GM23338 (cell line): ENCODE measurements around the gene KRT79. TPM values are rescaled to one million over a fixed set of nuclear protein-coding genes. Genes with fewer than 3 reads are reported as not detected.

ENCODE experiments used
- ATAC-seq: fragments of 200-7000 bp; cut with Tn5 transposase; 3 replicates; pipeline ENCODE4 v1.9.1; 2020
- DNase-seq: peaks from one replicate; pipeline ENCODE4 v3.0.0-alpha.2; 2015; ENCODE audit warnings: low spot score
- H2AFZ ChIP-seq: fragments of 200-600 bp; sonication (generic); 2 replicates; pipeline ENCODE4 v1.8.0; 2016; ENCODE audit warnings: antibody characterized with exemption, mild to moderate bottlenecking, moderate library complexity
- H3F3A ChIP-seq: fragments of 200-600 bp; sonication (generic); replicated peaks from 2 replicates; pipeline ENCODE4 v1.8.0; 2017; ENCODE audit warnings: antibody characterized with exemption, mixed run types, low read depth
- H3K27ac ChIP-seq: fragments of 200-600 bp; sonication (generic); 2 replicates; pipeline ENCODE4 v1.6.1; 2016; ENCODE audit warnings: low read depth
- H3K27me3 ChIP-seq: fragments of 200-600 bp; sonication (generic); 2 replicates; pipeline ENCODE4 v1.8.0; 2016; ENCODE audit warnings: mild to moderate bottlenecking, mixed run types, moderate library complexity; ENCODE audit not compliant: insufficient read depth
- H3K36me3 ChIP-seq: fragments of 200-600 bp; sonication (generic); 2 replicates; pipeline ENCODE4 v1.8.0; 2016; ENCODE audit warnings: mild to moderate bottlenecking; ENCODE audit not compliant: insufficient read depth
- H3K4me1 ChIP-seq: fragments of 200-600 bp; sonication (generic); 2 replicates; pipeline ENCODE4 v1.8.0; 2016; ENCODE audit warnings: mild to moderate bottlenecking, moderate library complexity; ENCODE audit not compliant: insufficient read depth
- H3K4me2 ChIP-seq: fragments of 200-600 bp; sonication (generic); 2 replicates; pipeline ENCODE4 v1.7.1; 2017; ENCODE audit warnings: mixed run types
- H3K4me3 ChIP-seq: fragments of 200-600 bp; sonication (generic); 2 replicates; pipeline ENCODE4 v1.6.1; 2016; ENCODE audit warnings: mixed run types
- H3K79me2 ChIP-seq: fragments of 200-600 bp; sonication (generic); replicated peaks from 2 replicates; pipeline ENCODE4 v1.8.0; 2017; ENCODE audit warnings: mild to moderate bottlenecking; ENCODE audit not compliant: insufficient read depth
- H3K9me2 ChIP-seq: fragments of 200-600 bp; sonication (generic); 2 replicates; pipeline ENCODE4 v1.8.0; 2017; ENCODE audit not compliant: insufficient read depth
- H4K20me1 ChIP-seq: fragments of 200-600 bp; sonication (generic); replicated peaks from 2 replicates; pipeline ENCODE4 v1.8.0; 2017; ENCODE audit warnings: mild to moderate bottlenecking; ENCODE audit not compliant: insufficient read depth
- H3K27ac Mint-ChIP-seq: 2 replicates; pipeline ENCODE4 v1.8.0; 2020; ENCODE audit warnings: inconsistent platforms, mild to moderate bottlenecking, moderate library complexity, mixed read lengths
- H3K27me3 Mint-ChIP-seq: 3 replicates; pipeline ENCODE4 v1.8.0; 2022; ENCODE audit warnings: low read depth, mild to moderate bottlenecking, moderate library complexity, mixed read lengths, inconsistent platforms; ENCODE audit not compliant: insufficient read depth, poor library complexity
- H3K36me3 Mint-ChIP-seq: 3 replicates; pipeline ENCODE4 v1.8.0; 2021; ENCODE audit warnings: low read depth, mild to moderate bottlenecking, inconsistent platforms, moderate library complexity, mixed read lengths
- H3K4me1 Mint-ChIP-seq: 3 replicates; pipeline ENCODE4 v1.8.0; 2020; ENCODE audit warnings: mild to moderate bottlenecking, inconsistent platforms, mixed read lengths
- H3K4me3 Mint-ChIP-seq: 3 replicates; pipeline ENCODE4 v1.8.0; 2021; ENCODE audit warnings: moderate library complexity, mild to moderate bottlenecking, inconsistent platforms, mixed read lengths
- H3K9me3 Mint-ChIP-seq: 3 replicates; pipeline ENCODE4 v1.8.0; 2020; ENCODE audit warnings: moderate library complexity, mild to moderate bottlenecking, inconsistent platforms, mixed read lengths
- CREB1 ChIP-seq: fragments of 250-450 bp; sonication (Bioruptor Pico); IDR thresholded peaks from 2 replicates; pipeline ENCODE4 v1.5.0; 2020; ENCODE audit warnings: low read depth, mild to moderate bottlenecking, moderate library complexity
- CTCF ChIP-seq, 2 experiments: fragments of 200-600 bp in 1 of 2; sonication (generic) in 1 of 2; conservative IDR thresholded peaks; 2 replicates each; pipeline versions ENCODE4 v1.5.1 to v1.6.1; 2016 to 2017; ENCODE audit warnings: antibody characterized with exemption in 2 of 2, low read depth in 2 of 2, mild to moderate bottlenecking in 2 of 2, moderate library complexity in 1 of 2
- ETS1 ChIP-seq: IDR thresholded peaks from 2 replicates; pipeline ENCODE4 v1.6.1; 2016; ENCODE audit warnings: antibody characterized with exemption
- EZH2 ChIP-seq: fragments of 200-600 bp; sonication (generic); IDR thresholded peaks from one replicate; pipeline ENCODE4 v1.8.0; 2017; ENCODE audit warnings: antibody characterized with exemption, mild to moderate bottlenecking, low read depth; ENCODE audit not compliant: unreplicated experiment
- EZH2phosphoT487 ChIP-seq: fragments of 200-600 bp; sonication (generic); IDR thresholded peaks from one replicate; pipeline ENCODE4 v1.8.1; 2018; ENCODE audit warnings: antibody characterized with exemption; ENCODE audit not compliant: unreplicated experiment
- JUNB ChIP-seq: IDR thresholded peaks from one replicate; pipeline ENCODE4 v1.6.1; 2016; ENCODE audit warnings: antibody characterized with exemption; ENCODE audit not compliant: unreplicated experiment
- NANOG ChIP-seq: IDR thresholded peaks from 2 replicates; pipeline ENCODE4 v1.6.1; 2016; ENCODE audit warnings: antibody characterized with exemption, borderline replicate concordance
- POLR2AphosphoS5 ChIP-seq: IDR thresholded peaks from 2 replicates; pipeline ENCODE4 v1.6.1; 2016; ENCODE audit warnings: antibody characterized with exemption, low read depth
- REST ChIP-seq: IDR thresholded peaks from one replicate; pipeline ENCODE4 v1.6.1; 2018; ENCODE audit warnings: antibody characterized with exemption; ENCODE audit not compliant: unreplicated experiment
- STAT1 ChIP-seq: IDR thresholded peaks from one replicate; pipeline ENCODE4 v1.6.1; 2016; ENCODE audit warnings: antibody characterized with exemption; ENCODE audit not compliant: unreplicated experiment
- ZNF114 ChIP-seq: fragments of 250-450 bp; sonication (Bioruptor Pico); IDR thresholded peaks from 2 replicates; pipeline ENCODE4 v1.5.0; 2020; ENCODE audit warnings: mild to moderate bottlenecking, moderate library complexity
- ZNF331 ChIP-seq: fragments of 250-450 bp; sonication (Bioruptor Pico); IDR thresholded peaks from 2 replicates; pipeline ENCODE4 v1.5.0; 2020; ENCODE audit warnings: low read depth, mild to moderate bottlenecking, moderate library complexity
- polyA plus RNA-seq: library from polyadenylated mRNA; unstranded; fragments of >200 nt; fragmentation: Nextera tagmentation; extraction: Ambion mirVana; gene quantifications from 2 replicates; pipeline ENCODE4 v1.2.1, GENCODE V29; 2016
- total RNA-seq: library from RNA; depleted of rRNA; stranded (reverse); fragments of >200 nt; shearing (Covaris generic); gene quantifications from 2 replicates; pipeline ENCODE4 v1.2.3, GENCODE V29; 2014
- TF ChIP-seq, protein P1 (sequence below): fragments of 250-450 bp; sonication (Bioruptor Pico); IDR thresholded peaks from 2 replicates; pipeline ENCODE4 v1.5.0; 2020; ENCODE audit warnings: mild to moderate bottlenecking, moderate library complexity

Gene KRT79
- total and polyA plus RNA-seq, 2 experiments from 2014 or later, result 0.21 TPM; not detected in 1

- Histone ChIP-seq H3K4me3 (no peak overlapping the region), H2AFZ (no peak overlapping the region)
- no peaks in the 10 kb centered on the region for H3K36me3 Mint-ChIP-seq
These were observed 43.1 kb upstream of the KRT79 start for GRCh38 chr12:52877242-52877641.

More at GRCh38 chr12:52877242-52877641, 43.1 kb upstream of the KRT79 start:
- peaks cover 3% of the 10 kb centered on the region; the same call in 1 of the 2 replicates for H3F3A ChIP-seq
- Mint-ChIP-seq H3K27me3 (peaks cover 12% of the 10 kb centered on the region), H3K4me1 (peaks cover 29% of the 10 kb centered on the region), H3K4me3 (no peak overlapping the region), H3K27ac (no peak overlapping the region), H3K9me3 (no peaks in the 10 kb centered on the region)
- no peaks in the 10 kb centered on the region; the same call in 1 of the 2 replicates for H3K4me1 ChIP-seq
- peaks cover 26% of the 10 kb centered on the region for H3K27me3 ChIP-seq
- ATAC-seq (no peak), DNase-seq (no peak)
- H3K9me2 ChIP-seq, result no peaks in the 10 kb centered on the region
- no peak for TF ChIP-seq EZH2phosphoT487
- no peak for TF ChIP-seq JUNB
- no peak for TF ChIP-seq STAT1
- no peak for TF ChIP-seq CTCF (conservative IDR thresholded peaks at IDR 0.05; ENCODE audit: low read depth in 2 of 2)
- no peak for TF ChIP-seq CREB1 (CRISPR knock-in tag)
- TF ChIP-seq ZNF331 (CRISPR knock-in tag), result no peak
- no peak for TF ChIP-seq ETS1
- TF ChIP-seq, protein P1, sequence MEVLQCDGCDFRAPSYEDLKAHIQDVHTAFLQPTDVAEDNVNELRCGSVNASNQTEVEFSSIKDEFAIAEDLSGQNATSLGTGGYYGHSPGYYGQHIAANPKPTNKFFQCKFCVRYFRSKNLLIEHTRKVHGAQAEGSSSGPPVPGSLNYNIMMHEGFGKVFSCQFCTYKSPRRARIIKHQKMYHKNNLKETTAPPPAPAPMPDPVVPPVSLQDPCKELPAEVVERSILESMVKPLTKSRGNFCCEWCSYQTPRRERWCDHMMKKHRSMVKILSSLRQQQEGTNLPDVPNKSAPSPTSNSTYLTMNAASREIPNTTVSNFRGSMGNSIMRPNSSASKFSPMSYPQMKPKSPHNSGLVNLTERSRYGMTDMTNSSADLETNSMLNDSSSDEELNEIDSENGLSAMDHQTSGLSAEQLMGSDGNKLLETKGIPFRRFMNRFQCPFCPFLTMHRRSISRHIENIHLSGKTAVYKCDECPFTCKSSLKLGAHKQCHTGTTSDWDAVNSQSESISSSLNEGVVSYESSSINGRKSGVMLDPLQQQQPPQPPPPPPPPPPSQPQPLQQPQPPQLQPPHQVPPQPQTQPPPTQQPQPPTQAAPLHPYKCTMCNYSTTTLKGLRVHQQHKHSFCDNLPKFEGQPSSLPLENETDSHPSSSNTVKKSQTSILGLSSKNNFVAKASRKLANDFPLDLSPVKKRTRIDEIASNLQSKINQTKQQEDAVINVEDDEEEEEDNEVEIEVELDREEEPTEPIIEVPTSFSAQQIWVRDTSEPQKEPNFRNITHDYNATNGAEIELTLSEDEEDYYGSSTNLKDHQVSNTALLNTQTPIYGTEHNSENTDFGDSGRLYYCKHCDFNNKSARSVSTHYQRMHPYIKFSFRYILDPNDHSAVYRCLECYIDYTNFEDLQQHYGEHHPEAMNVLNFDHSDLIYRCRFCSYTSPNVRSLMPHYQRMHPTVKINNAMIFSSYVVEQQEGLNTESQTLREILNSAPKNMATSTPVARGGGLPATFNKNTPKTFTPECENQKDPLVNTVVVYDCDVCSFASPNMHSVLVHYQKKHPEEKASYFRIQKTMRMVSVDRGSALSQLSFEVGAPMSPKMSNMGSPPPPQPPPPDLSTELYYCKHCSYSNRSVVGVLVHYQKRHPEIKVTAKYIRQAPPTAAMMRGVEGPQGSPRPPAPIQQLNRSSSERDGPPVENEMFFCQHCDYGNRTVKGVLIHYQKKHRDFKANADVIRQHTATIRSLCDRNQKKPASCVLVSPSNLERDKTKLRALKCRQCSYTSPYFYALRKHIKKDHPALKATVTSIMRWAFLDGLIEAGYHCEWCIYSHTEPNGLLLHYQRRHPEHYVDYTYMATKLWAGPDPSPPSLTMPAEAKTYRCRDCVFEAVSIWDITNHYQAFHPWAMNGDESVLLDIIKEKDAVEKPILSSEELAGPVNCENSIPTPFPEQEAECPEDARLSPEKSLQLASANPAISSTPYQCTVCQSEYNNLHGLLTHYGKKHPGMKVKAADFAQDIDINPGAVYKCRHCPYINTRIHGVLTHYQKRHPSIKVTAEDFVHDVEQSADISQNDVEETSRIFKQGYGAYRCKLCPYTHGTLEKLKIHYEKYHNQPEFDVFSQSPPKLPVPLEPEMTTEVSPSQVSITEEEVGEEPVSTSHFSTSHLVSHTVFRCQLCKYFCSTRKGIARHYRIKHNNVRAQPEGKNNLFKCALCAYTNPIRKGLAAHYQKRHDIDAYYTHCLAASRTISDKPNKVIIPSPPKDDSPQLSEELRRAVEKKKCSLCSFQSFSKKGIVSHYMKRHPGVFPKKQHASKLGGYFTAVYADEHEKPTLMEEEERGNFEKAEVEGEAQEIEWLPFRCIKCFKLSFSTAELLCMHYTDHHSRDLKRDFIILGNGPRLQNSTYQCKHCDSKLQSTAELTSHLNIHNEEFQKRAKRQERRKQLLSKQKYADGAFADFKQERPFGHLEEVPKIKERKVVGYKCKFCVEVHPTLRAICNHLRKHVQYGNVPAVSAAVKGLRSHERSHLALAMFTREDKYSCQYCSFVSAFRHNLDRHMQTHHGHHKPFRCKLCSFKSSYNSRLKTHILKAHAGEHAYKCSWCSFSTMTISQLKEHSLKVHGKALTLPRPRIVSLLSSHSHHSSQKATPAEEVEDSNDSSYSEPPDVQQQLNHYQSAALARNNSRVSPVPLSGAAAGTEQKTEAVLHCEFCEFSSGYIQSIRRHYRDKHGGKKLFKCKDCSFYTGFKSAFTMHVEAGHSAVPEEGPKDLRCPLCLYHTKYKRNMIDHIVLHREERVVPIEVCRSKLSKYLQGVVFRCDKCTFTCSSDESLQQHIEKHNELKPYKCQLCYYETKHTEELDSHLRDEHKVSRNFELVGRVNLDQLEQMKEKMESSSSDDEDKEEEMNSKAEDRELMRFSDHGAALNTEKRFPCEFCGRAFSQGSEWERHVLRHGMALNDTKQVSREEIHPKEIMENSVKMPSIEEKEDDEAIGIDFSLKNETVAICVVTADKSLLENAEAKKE, result no peak
- no peak for TF ChIP-seq POLR2AphosphoS5
- TF ChIP-seq EZH2, result no peak
- no peak for TF ChIP-seq REST
- no peak for TF ChIP-seq NANOG
- TF ChIP-seq ZNF114 (CRISPR knock-in tag), result no peak
- H3K79me2 ChIP-seq, result no peaks in the 10 kb centered on the region
- H4K20me1 ChIP-seq, result no peaks in the 10 kb centered on the region
- H3K36me3 ChIP-seq, result no peaks in the 10 kb centered on the region
- H3K27ac ChIP-seq, result no peak overlapping the region
- no peak overlapping the region for H3K4me2 ChIP-seq
